Measurements from ENCODE around the gene RNF207. TPM values are rescaled to one million over a fixed set of nuclear protein-coding genes. Genes with fewer than 3 reads are reported as not detected.

The RNF207 gene
- total and polyA plus RNA-seq, 2 donors (not counting 1 experiment from before 2014, with no cell fraction given), result 2.6 to 17.2 TPM

GRCh38 chr1:6266641-6267040, 60.7 kb downstream of the RNF207 start:
- Histone ChIP-seq H2AFZ (ENCODE audit: low read length) (no peak overlapping the region), H3K9ac (ENCODE audit: insufficient read depth, low read length) (no peak overlapping the region), H3K79me2 (ENCODE audit: control insufficient read depth, insufficient read depth, low read length) (no peaks in the 10 kb centered on the region), H4K20me1 (ENCODE audit: control insufficient read depth, extremely low read depth, insufficient read depth, low read length) (no peaks in the 10 kb centered on the region), H3K36me3 (ENCODE audit: control insufficient read depth, insufficient read depth, low read length) (no peaks in the 10 kb centered on the region), H3K4me3 (replicated peaks in 1 of 4; ENCODE audit: control extremely low read depth in 1 of 4, insufficient read depth in 1 of 4, low read depth in 3 of 4, low read length in 4 of 4) (no peak overlapping the region), H3K4me2 (ENCODE audit: extremely low read depth, insufficient read depth, low read length) (no peak overlapping the region), H3K4me1 (ENCODE audit: control insufficient read depth, extremely low read depth, insufficient read depth, low read length) (peaks cover 22% of the 10 kb centered on the region), H3K9me3 (ENCODE audit: control insufficient read depth, insufficient read depth, low read depth, low read length) (no peaks in the 10 kb centered on the region), H3K27me3 (ENCODE audit: control insufficient read depth, insufficient read depth, low read length) (no peaks in the 10 kb centered on the region), H3K27ac (ENCODE audit: insufficient read depth, low read length) (no peak overlapping the region)
- no peak for TF ChIP-seq CTCF (conservative IDR thresholded peaks at IDR 0.05 in 1 of 2, IDR thresholded peaks at IDR 0.05 in 1 of 2; ENCODE audit: low read depth in 1 of 2, low read length in 2 of 2)
- TF ChIP-seq EZH2 (IDR thresholded peaks at IDR 0.05; ENCODE audit: low read length, missing control alignments), result no peak
- no peak for DNase-seq (ENCODE audit: low read depth in 2 of 2)

GRCh38 chr1:6267686-6268322, 61.9 kb downstream of the RNF207 start:
- no peak overlapping the region for H3K27ac ChIP-seq (ENCODE audit: insufficient read depth, low read length)
- H2AFZ ChIP-seq (ENCODE audit: low read length), result no peak overlapping the region
- TF ChIP-seq CTCF (conservative IDR thresholded peaks at IDR 0.05 in 1 of 2, IDR thresholded peaks at IDR 0.05 in 1 of 2; ENCODE audit: low read depth in 1 of 2, low read length in 2 of 2), result no peak
- H3K9ac ChIP-seq (ENCODE audit: insufficient read depth, low read length), result no peak overlapping the region
- H3K4me3 ChIP-seq (replicated peaks in 1 of 4; ENCODE audit: control extremely low read depth in 1 of 4, insufficient read depth in 1 of 4, low read depth in 3 of 4, low read length in 4 of 4), result no peak overlapping the region
- peaks cover 22% of the 10 kb centered on the region for H3K4me1 ChIP-seq (ENCODE audit: control insufficient read depth, extremely low read depth, insufficient read depth, low read length)
- no peaks in the 10 kb centered on the region for H3K36me3 ChIP-seq (ENCODE audit: control insufficient read depth, insufficient read depth, low read length)
- H3K4me2 ChIP-seq (ENCODE audit: extremely low read depth, insufficient read depth, low read length), result peak overlapping the region; percentile 15
- no peaks in the 10 kb centered on the region for H3K27me3 ChIP-seq (ENCODE audit: control insufficient read depth, insufficient read depth, low read length)
- no peaks in the 10 kb centered on the region for H4K20me1 ChIP-seq (ENCODE audit: control insufficient read depth, extremely low read depth, insufficient read depth, low read length)
- H3K9me3 ChIP-seq (ENCODE audit: control insufficient read depth, insufficient read depth, low read depth, low read length), result no peaks in the 10 kb centered on the region
- H3K79me2 ChIP-seq (ENCODE audit: control insufficient read depth, insufficient read depth, low read length), result no peaks in the 10 kb centered on the region
- peak in 1 of 2 donors; percentile 61 for DNase-seq (ENCODE audit: low read depth in 2 of 2)

GRCh38 chr1:6268415-6268814, 62.5 kb downstream of the RNF207 start:
- Histone ChIP-seq H3K9me3 (ENCODE audit: control insufficient read depth, insufficient read depth, low read depth, low read length) (no peaks in the 10 kb centered on the region), H3K4me1 (ENCODE audit: control insufficient read depth, extremely low read depth, insufficient read depth, low read length) (peaks cover 19% of the 10 kb centered on the region), H3K79me2 (ENCODE audit: control insufficient read depth, insufficient read depth, low read length) (no peaks in the 10 kb centered on the region), H3K9ac (ENCODE audit: insufficient read depth, low read length) (no peak overlapping the region), H2AFZ (ENCODE audit: low read length) (no peak overlapping the region), H3K27me3 (ENCODE audit: control insufficient read depth, insufficient read depth, low read length) (no peaks in the 10 kb centered on the region), H3K4me3 (replicated peaks in 1 of 4; ENCODE audit: control extremely low read depth in 1 of 4, insufficient read depth in 1 of 4, low read depth in 3 of 4, low read length in 4 of 4) (no peak overlapping the region), H4K20me1 (ENCODE audit: control insufficient read depth, extremely low read depth, insufficient read depth, low read length) (no peaks in the 10 kb centered on the region), H3K27ac (ENCODE audit: insufficient read depth, low read length) (no peak overlapping the region), H3K4me2 (ENCODE audit: extremely low read depth, insufficient read depth, low read length) (no peak overlapping the region), H3K36me3 (ENCODE audit: control insufficient read depth, insufficient read depth, low read length) (no peaks in the 10 kb centered on the region)
- no peak for DNase-seq (ENCODE audit: low read depth in 2 of 2)
- TF ChIP-seq EZH2 (IDR thresholded peaks at IDR 0.05; ENCODE audit: low read length, missing control alignments) (no peak), CTCF (conservative IDR thresholded peaks at IDR 0.05 in 1 of 2, IDR thresholded peaks at IDR 0.05 in 1 of 2; ENCODE audit: low read depth in 1 of 2, low read length in 2 of 2) (peak in 1 of 2 donors; percentile 9)
